GM21529 (cell line): ENCODE results near the gene CNNM1.

Source experiments
- ATAC-seq: cut with Tn5 transposase; IDR thresholded peaks from one replicate; pipeline ENCODE4 v1.9.1; 2021; ENCODE audit not compliant: unreplicated experiment

The CNNM1 gene

GRCh38 chr10:99370993-99371392 is 41.8 kb downstream of the CNNM1 start:
- peak; percentile 95 for ATAC-seq

GRCh38 chr10:99372546-99373271 is 43.6 kb downstream of the CNNM1 start:
- no peak for ATAC-seq

DNA sequence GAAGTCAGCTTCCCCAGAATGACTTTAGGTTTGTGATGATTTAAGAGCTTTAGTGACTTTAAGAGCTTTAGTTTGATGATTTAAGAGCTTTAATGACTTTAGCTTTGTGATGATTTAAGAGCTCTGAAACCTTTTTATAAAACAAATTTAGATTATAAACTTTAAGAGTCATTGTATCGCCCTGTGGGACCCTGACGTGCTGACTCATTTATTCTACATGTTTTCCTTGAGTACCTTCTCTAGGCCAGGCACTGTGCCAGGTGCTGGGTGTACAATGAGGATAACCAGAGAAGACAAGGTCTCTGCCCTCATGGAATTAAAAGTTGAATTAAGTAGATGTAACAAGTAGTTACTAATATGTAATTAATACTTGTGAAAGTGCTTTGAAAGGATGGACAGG is 45.4 kb downstream of the CNNM1 start:
- no peak for ATAC-seq

GRCh38 chr10:99374972-99375371 is 45.8 kb downstream of the CNNM1 start:
- ATAC-seq: no peak

DNA sequence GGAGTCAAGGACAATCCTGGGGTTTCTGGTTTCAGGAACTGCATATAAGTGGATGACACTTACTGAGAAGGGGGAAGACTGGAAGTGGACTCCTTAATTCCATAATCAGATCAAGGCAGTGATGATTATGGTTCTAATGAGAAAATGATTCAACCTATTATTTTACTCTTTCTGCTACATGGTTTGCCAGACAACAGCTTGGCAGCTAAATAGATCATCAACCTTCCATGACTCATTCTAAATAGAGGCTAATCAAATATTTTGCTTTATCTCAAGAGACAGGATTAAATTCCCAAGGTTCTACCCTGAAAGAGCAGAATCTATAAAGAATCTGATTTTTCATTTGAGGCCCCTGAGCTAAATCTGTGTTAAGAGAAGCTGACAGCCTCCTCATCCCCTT is 46.3 kb downstream of the CNNM1 start:
- ATAC-seq: no peak

- ATAC-seq: no peak
These were observed 53.0 kb downstream of the CNNM1 start for GRCh38 chr10:99382176-99382575.

DNA sequence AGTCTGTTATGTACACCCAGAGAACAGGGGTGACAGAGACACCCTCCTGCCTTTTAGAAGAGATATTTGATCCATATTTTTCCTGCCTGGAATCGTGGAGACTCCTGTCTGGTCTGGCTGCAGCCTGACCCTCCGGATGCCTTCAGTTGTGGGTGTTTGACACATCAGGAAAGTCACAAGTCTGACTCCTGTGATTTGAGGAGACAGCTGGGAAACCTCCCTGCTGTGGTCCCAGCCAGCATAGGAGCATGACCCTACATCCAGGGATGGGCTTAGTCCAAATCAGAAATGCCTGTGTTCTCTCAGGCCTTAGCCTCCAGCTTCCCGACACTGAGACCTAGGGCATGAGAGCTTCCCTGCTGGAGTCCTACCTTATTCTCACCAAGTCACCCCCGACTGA is 57.9 kb downstream of the CNNM1 start:
- no peak for ATAC-seq

GRCh38 chr10:99387541-99387940 is 58.4 kb downstream of the CNNM1 start:
- no peak for ATAC-seq

- no peak for ATAC-seq
These were observed 60.7 kb downstream of the CNNM1 start for GRCh38 chr10:99389729-99390480.

- ATAC-seq: no peak
These were observed 62.2 kb downstream of the CNNM1 start for GRCh38 chr10:99391346-99391745.

- ATAC-seq: no peak
These were observed 63.9 kb downstream of the CNNM1 start for GRCh38 chr10:99393036-99393435.

- ATAC-seq: no peak
These were observed 64.5 kb downstream of the CNNM1 start for GRCh38 chr10:99393683-99394082.

DNA sequence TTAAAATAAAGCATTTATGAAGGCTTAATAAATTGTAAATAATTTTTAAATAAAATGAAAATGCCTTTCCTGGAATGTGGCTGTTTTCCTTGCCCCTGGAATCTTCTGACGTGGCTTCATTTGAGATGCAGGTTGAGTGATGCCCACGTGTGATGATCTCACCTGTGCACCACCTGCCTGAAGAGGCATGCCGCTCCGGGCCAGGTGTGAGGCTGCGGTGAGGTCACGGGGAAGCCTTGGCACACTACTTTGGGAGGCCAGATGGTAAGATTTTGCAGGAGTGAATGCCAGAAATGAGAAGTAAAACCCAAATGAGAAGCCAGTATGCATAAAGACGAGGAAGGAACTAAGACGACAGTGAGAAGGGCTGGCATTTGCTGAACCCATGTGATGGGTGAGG is 65.1 kb downstream of the CNNM1 start:
- no peak for ATAC-seq

DNA sequence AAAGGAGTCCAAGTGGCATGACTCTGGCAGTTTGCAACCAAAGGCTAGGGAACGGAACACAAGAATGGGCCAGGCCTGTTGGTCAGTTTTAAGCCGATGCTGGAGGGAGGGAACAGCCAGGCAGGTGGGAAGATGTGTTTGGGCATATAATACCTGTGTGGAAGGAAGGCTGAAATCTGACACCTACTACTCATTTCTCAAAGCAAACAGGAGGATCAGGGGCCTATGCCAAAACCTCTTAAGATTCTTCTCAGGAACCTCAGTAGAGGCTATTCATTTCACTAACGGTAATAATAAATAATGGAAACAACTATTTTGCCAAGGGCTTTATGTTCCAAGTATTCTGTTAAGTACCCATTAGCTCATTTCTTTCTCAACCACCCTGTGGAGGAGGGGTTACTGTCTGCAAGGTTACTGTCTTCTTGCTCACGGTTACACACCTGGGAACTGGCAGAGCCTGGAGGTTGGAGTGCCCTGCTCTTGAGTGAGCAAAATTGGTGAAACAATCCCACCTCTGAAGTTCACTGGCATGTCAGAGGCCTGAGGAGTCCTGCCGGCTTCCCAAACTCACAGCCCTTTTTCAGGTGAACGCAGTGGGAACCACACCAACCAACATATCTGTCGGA is 65.7 kb downstream of the CNNM1 start:
- ATAC-seq: no peak

- no peak for ATAC-seq
These were observed 66.7 kb downstream of the CNNM1 start for GRCh38 chr10:99395750-99396445.

DNA sequence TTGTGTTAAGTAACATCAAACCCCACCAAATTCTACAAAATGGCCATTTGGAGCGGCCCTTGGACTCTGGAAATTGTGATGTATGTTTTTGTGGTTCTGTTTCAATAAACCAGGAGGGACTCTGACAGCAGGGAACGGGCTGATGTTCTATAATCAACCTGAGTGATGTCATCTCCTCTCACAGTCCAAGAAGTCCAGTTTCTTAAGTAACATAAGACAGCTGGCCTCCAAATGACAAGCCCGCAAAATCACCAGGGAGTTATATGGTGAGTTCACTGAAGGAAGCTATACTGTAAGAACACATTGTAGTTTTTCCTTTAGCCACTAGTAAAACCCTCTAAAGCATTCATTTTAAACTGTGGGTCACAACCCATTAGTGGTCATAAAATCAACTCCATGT is 67.3 kb downstream of the CNNM1 start:
- no peak for ATAC-seq

GRCh38 chr10:99399664-99400063 is 70.5 kb downstream of the CNNM1 start:
- ATAC-seq: no peak

GRCh38 chr10:99403674-99404073 is 74.5 kb downstream of the CNNM1 start:
- no peak for ATAC-seq

- no peak for ATAC-seq
These were observed 77.0 kb downstream of the CNNM1 start for GRCh38 chr10:99406149-99406548.

- ATAC-seq: no peak
These were observed 81.0 kb downstream of the CNNM1 start for GRCh38 chr10:99410146-99410545.

DNA sequence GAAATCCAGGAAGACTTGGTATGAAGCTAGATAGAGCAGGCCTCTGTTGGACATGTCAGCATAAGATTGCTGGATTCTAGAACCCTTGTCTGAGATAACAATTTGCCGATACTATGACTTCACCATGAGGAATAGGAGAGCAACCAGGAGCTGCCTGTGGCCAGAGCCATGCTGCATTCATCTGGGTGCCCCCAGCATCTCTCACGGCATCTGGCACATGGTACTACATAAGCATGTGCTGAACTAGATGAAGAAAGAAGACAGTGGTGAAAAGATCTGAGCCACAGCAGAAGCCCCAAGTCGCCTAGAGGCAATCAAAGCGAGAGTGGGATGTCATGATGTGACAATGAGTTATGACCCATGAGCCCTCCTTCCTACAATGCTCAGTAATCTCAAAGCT is 81.7 kb downstream of the CNNM1 start:
- no peak for ATAC-seq

DNA sequence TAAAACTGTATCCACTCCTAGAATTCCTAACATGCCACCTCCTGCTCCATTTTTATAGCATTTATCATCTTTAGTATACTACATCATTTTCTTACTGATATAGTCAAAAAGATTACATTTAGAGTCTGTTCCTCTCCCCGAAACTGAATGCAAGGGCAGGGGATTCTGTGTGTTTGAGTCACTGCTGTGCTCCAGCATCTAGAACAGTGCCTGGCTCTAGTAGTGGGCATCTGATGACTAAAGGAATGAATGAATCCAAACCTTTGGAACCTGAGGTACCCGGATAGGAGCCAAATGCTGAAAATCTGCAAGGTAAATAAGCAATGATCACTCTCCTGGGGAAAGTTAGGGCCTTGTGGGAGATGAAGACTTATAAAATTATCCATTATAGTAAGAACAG is 82.4 kb downstream of the CNNM1 start:
- ATAC-seq: no peak
